Endothelial cell of umbilical vein (primary cell): Measurements from ENCODE around the gene SULT4A1. TPM values are rescaled to one million over a fixed set of nuclear protein-coding genes. Genes with fewer than 3 reads are reported as not detected.

Experiments
- BruUV-seq: library from RNA; stranded (reverse); fragments of 400-500 nt; replicated peaks from 2 replicates; lab custom pipeline; 2021; lab: Mats Ljungman, UMichigan
- CTCF ChIA-PET: fragments of 300-600, 350-600 bp; sonication (Branson Sonifier 250); formaldehyde crosslinking; loops from one replicate; lab custom pipeline; 2021; ENCODE audit warnings: antibody characterized with exemption, inconsistent platforms; lab: Charles Lee
- POLR2A ChIA-PET: fragments of 300-600, 350-600 bp; sonication (Branson Sonifier 250); formaldehyde crosslinking; loops from one replicate; lab custom pipeline; 2021; ENCODE audit warnings: antibody characterized with exemption, inconsistent platforms; lab: Charles Lee
- DNase-seq: peaks from one replicate; pipeline ENCODE4 v3.0.0-alpha.2; 2011; ENCODE audit warnings: low read depth, low spot score
- FAIRE-seq: peaks from 2 replicates; lab custom pipeline; 2011; peaks lifted over from hg19 to GRCh38; lab: Jason Lieb, UNC
- H2AFZ ChIP-seq: 2 replicates; pipeline ENCODE4 v1.6.0; 2012; ENCODE audit warnings: low read depth, low read length, control low read depth, inconsistent platforms
- H3K27ac ChIP-seq: 2 replicates; pipeline ENCODE4 v1.5.1; 2011; ENCODE audit warnings: low read depth, mild to moderate bottlenecking, control low read depth, low read length, moderate library complexity; ENCODE audit not compliant: insufficient read depth
- H3K27me3 ChIP-seq, 2 experiments: 2 replicates each; pipeline versions ENCODE4 v1.6.0 to v1.6.1; 2011; ENCODE audit warnings: low read length in 2 of 2, mixed read lengths in 1 of 2; ENCODE audit not compliant: control insufficient read depth in 2 of 2, insufficient read depth in 2 of 2
- H3K36me3 ChIP-seq, 2 experiments: 2 replicates in 1 of 2; 3 replicates in 1 of 2; pipeline ENCODE4 v1.5.1; 2011; ENCODE audit warnings: low read length in 2 of 2, mild to moderate bottlenecking in 1 of 2, moderate library complexity in 1 of 2; ENCODE audit not compliant: control insufficient read depth in 2 of 2, insufficient read depth in 2 of 2; ENCODE audit errors: extremely low read depth in 1 of 2
- H3K4me1 ChIP-seq: 3 replicates; pipeline ENCODE4 v1.5.1; 2011; ENCODE audit warnings: mild to moderate bottlenecking, low read length; ENCODE audit not compliant: control insufficient read depth, insufficient read depth; ENCODE audit errors: extremely low read depth
- H3K4me2 ChIP-seq: 2 replicates; pipeline ENCODE4 v1.6.1; 2011; ENCODE audit warnings: low read length, control low read depth, mixed read lengths; ENCODE audit not compliant: insufficient read depth
- H3K4me3 ChIP-seq, 3 experiments: fragments of 200-600 bp in 1 of 3; sonication (generic), shearing (Covaris generic) in 1 of 3; replicated peaks in 1 of 3; 2 replicates each; pipeline ENCODE4 v1.5.1; 2011 to 2016; ENCODE audit warnings: control low read depth in 3 of 3, low read length in 3 of 3, mild to moderate bottlenecking in 2 of 3, inconsistent platforms in 1 of 3, low read depth in 1 of 3, moderate library complexity in 1 of 3; ENCODE audit not compliant: insufficient read depth in 1 of 3
- H3K79me2 ChIP-seq: 2 replicates; pipeline ENCODE4 v1.6.0; 2012; ENCODE audit warnings: low read length, inconsistent platforms; ENCODE audit not compliant: control insufficient read depth, insufficient read depth
- H3K9ac ChIP-seq: replicated peaks from 2 replicates; pipeline ENCODE3; 2011; ENCODE audit warnings: low read length, control low read depth; ENCODE audit not compliant: insufficient read depth; ENCODE audit errors: extremely low read depth
- H3K9me1 ChIP-seq: replicated peaks from 3 replicates; pipeline ENCODE4 v1.6.0; 2011; ENCODE audit warnings: mild to moderate bottlenecking, low read length; ENCODE audit not compliant: control insufficient read depth, insufficient read depth; ENCODE audit errors: extremely low read depth
- H3K9me3 ChIP-seq: replicated peaks from 2 replicates; pipeline ENCODE4 v1.5.1; 2012; ENCODE audit warnings: low read length, inconsistent platforms; ENCODE audit not compliant: control insufficient read depth, insufficient read depth
- H4K20me1 ChIP-seq: replicated peaks from 2 replicates; pipeline ENCODE3; 2011; ENCODE audit warnings: mild to moderate bottlenecking, low read length; ENCODE audit not compliant: control insufficient read depth, insufficient read depth; ENCODE audit errors: extremely low read depth
- EZH2 ChIP-seq: IDR thresholded peaks from 2 replicates; pipeline ENCODE4 v1.6.1; 2012; ENCODE audit warnings: borderline replicate concordance, low read depth, mild to moderate bottlenecking, moderate library complexity, low read length, inconsistent platforms; ENCODE audit not compliant: severe bottlenecking
- FOS ChIP-seq: IDR thresholded peaks from 2 replicates; pipeline ENCODE4 v1.6.1; 2011; ENCODE audit warnings: mild to moderate bottlenecking, low read length, moderate library complexity, borderline replicate concordance; ENCODE audit not compliant: insufficient read depth
- GATA2 ChIP-seq: IDR thresholded peaks from 2 replicates; pipeline ENCODE4 v1.7.0; 2011; ENCODE audit warnings: low read depth, mild to moderate bottlenecking, moderate library complexity, mixed read lengths, low read length; ENCODE audit not compliant: insufficient read length, insufficient read depth
- JUN ChIP-seq: IDR thresholded peaks from 2 replicates; pipeline ENCODE4 v1.6.1; 2011; ENCODE audit warnings: borderline replicate concordance, low read depth; ENCODE audit not compliant: insufficient read length, insufficient read depth
- POLR2A ChIP-seq: IDR thresholded peaks from 2 replicates; pipeline ENCODE4 v1.6.1; 2012; ENCODE audit warnings: low read depth, mild to moderate bottlenecking, control low read depth, low read length
- POLR2AphosphoS5 ChIP-seq: IDR thresholded peaks from 2 replicates; pipeline ENCODE4 v1.6.1; 2012; ENCODE audit warnings: low read depth, mild to moderate bottlenecking, control low read depth, low read length, moderate library complexity; ENCODE audit not compliant: insufficient read depth
- dilution Hi-C: fragments of 300-500 bp; cut with MboI; formaldehyde crosslinking; loops from one replicate; pipeline ENCODE4 v1.15.0; 2019; ENCODE audit warnings: low sequenced_read_pairs; ENCODE audit not compliant: extremely low pct_ligation_motif_present
- intact Hi-C: fragments of 100-400 bp; cut with micrococcal nuclease; formaldehyde crosslinking; loops from one replicate; pipeline ENCODE4 v1.10.0; 2022
- polyA plus RNA-seq, 4 experiments: library from polyadenylated mRNA; depleted of rRNA in 3 of 4; stranded (reverse) in 3 of 4; unstranded in 1 of 4; fragments of >200 nt; gene quantifications; 2 replicates each; pipeline versions ENCODE4 v1.2.1 to v1.2.3, GENCODE V29; 2011 to 2012; ENCODE audit warnings: missing spikeins in 1 of 4
- total RNA-seq: library from RNA; stranded (reverse); gene quantifications from 2 replicates; pipeline ENCODE4 v1.2.3, GENCODE V29; 2021
- TF ChIP-seq, protein P1 (sequence below), 2 donors: IDR thresholded peaks; 1 replicate in 1 of 2; 2 replicates in 1 of 2; pipeline ENCODE4 v1.5.1; 2011; ENCODE audit warnings: low read length in 2 of 2, mild to moderate bottlenecking in 2 of 2, moderate library complexity in 2 of 2, control low read depth in 1 of 2, inconsistent platforms in 1 of 2, low read depth in 1 of 2; ENCODE audit not compliant: insufficient read depth in 1 of 2; ENCODE audit errors: extremely low read depth in 1 of 2

Gene SULT4A1
- total and polyA plus RNA-seq, 2 donors (not counting 3 experiments of a cell fraction or from before 2014, with no cell fraction given), result 0.48 TPM; not detected in 1

DNA sequence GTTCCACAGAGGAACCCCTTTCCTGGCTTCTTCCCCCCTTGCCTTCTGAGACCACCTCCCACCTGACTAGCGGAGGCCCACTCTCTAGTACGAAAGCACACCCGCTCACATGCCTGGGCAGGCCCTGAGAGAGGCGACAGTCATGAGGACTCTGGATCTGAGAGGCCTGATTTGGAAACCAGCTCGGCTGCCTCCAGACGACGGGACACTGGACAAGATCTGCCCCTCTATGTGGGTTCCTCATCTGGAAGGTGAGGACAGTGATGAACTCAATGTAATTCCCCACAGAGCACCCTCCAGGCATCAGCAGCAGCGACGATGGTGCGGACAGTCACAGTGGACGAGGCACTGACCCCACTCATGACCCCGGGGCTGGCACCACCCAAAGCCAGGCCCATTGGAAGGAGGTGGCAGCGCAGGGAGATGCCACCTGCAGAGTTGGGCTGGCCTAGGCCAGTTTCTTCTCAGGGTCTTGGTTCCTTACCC lies 7.5 kb downstream of the SULT4A1 start:
- no peak overlapping the region for H3K4me2 ChIP-seq
- peaks cover 5% of the 10 kb centered on the region for H3K4me1 ChIP-seq
- no peaks in the 10 kb centered on the region for H3K9me3 ChIP-seq
- FAIRE-seq, result no peak
- H3K79me2 ChIP-seq, result no peaks in the 10 kb centered on the region
- dilution Hi-C loops, result no loop called here
- BruUV-seq, result no TSS peak
- intact Hi-C loops, result no loop called here
- ChIA-PET CTCF (no interaction called here), POLR2A (no interaction called here)
- no peak for TF ChIP-seq POLR2A
- TF ChIP-seq, protein P1, sequence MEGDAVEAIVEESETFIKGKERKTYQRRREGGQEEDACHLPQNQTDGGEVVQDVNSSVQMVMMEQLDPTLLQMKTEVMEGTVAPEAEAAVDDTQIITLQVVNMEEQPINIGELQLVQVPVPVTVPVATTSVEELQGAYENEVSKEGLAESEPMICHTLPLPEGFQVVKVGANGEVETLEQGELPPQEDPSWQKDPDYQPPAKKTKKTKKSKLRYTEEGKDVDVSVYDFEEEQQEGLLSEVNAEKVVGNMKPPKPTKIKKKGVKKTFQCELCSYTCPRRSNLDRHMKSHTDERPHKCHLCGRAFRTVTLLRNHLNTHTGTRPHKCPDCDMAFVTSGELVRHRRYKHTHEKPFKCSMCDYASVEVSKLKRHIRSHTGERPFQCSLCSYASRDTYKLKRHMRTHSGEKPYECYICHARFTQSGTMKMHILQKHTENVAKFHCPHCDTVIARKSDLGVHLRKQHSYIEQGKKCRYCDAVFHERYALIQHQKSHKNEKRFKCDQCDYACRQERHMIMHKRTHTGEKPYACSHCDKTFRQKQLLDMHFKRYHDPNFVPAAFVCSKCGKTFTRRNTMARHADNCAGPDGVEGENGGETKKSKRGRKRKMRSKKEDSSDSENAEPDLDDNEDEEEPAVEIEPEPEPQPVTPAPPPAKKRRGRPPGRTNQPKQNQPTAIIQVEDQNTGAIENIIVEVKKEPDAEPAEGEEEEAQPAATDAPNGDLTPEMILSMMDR (IDR thresholded peaks at IDR 0.05; ENCODE audit: extremely low read depth in 1 of 2, insufficient read depth in 1 of 2, low read depth in 1 of 2, low read length in 2 of 2), result no peak
- no peak for TF ChIP-seq GATA2
- H3K9me1 ChIP-seq, result no peaks in the 10 kb centered on the region
- no peak overlapping the region for H3K9ac ChIP-seq
- H3K27ac ChIP-seq, result no peak overlapping the region
- H3K27me3 ChIP-seq, result no peaks in the 10 kb centered on the region
- no peak for DNase-seq
- no peaks in the 10 kb centered on the region for H3K36me3 ChIP-seq
- no peak overlapping the region for H2AFZ ChIP-seq
- no peak overlapping the region for H3K4me3 ChIP-seq
- no peaks in the 10 kb centered on the region for H4K20me1 ChIP-seq

- Histone ChIP-seq H3K4me3 (no peak overlapping the region), H3K27me3 (no peaks in the 10 kb centered on the region), H3K4me1 (peaks cover 5% of the 10 kb centered on the region), H3K79me2 (no peaks in the 10 kb centered on the region), H3K27ac (no peak overlapping the region), H3K9ac (no peak overlapping the region), H3K9me3 (no peaks in the 10 kb centered on the region), H3K36me3 (no peaks in the 10 kb centered on the region), H4K20me1 (no peaks in the 10 kb centered on the region), H3K9me1 (no peaks in the 10 kb centered on the region), H2AFZ (no peak overlapping the region), H3K4me2 (no peak overlapping the region)
- BruUV-seq, result no TSS peak
- intact Hi-C loops (no loop called here), dilution Hi-C loops (no loop called here)
- FAIRE-seq (no peak), DNase-seq (no peak)
- ChIA-PET POLR2A (no interaction called here), CTCF (interaction anchor here (0.6 kb wide), 1 partner anchor 800 kb away, joined by 3 read pairs; no protein-coding TSS in a partner anchor)
- TF ChIP-seq JUN, result no peak
- no peak for TF ChIP-seq FOS
- no peak for TF ChIP-seq POLR2A
- no peak for TF ChIP-seq EZH2
- no peak for TF ChIP-seq POLR2AphosphoS5
- TF ChIP-seq GATA2, result no peak
These were observed 8.1 kb downstream of the SULT4A1 start for GRCh38 chr22:43854121-43854785.
